ENCODE data around the gene EGFR.

- no peak for TF ChIP-seq POLR2A (IDR thresholded peaks at IDR 0.05)
- TF ChIP-seq, protein P1, sequence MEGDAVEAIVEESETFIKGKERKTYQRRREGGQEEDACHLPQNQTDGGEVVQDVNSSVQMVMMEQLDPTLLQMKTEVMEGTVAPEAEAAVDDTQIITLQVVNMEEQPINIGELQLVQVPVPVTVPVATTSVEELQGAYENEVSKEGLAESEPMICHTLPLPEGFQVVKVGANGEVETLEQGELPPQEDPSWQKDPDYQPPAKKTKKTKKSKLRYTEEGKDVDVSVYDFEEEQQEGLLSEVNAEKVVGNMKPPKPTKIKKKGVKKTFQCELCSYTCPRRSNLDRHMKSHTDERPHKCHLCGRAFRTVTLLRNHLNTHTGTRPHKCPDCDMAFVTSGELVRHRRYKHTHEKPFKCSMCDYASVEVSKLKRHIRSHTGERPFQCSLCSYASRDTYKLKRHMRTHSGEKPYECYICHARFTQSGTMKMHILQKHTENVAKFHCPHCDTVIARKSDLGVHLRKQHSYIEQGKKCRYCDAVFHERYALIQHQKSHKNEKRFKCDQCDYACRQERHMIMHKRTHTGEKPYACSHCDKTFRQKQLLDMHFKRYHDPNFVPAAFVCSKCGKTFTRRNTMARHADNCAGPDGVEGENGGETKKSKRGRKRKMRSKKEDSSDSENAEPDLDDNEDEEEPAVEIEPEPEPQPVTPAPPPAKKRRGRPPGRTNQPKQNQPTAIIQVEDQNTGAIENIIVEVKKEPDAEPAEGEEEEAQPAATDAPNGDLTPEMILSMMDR (IDR thresholded peaks at IDR 0.05), result no peak
Measured at GRCh38 chr7:55129541-55130394, 111.0 kb downstream of the EGFR start.

All from adrenal gland (tissue), 5 donors.